Right forelimb (tissue), 1 donor: ENCODE measurements around the gene SNAI3.

Experiments
- DNase-seq: peaks from one replicate; pipeline ENCODE4 v3.0.0-alpha.2; 2018

The SNAI3 gene

GRCh38 chr16:88631920-88632586 lies 54.3 kb downstream of the SNAI3 start:
- no peak for DNase-seq

GRCh38 chr16:88631384-88631783 lies 54.9 kb downstream of the SNAI3 start:
- no peak for DNase-seq

GRCh38 chr16:88630941-88631340 lies 55.4 kb downstream of the SNAI3 start:
- DNase-seq, result no peak

- no peak for DNase-seq
These were observed 55.9 kb downstream of the SNAI3 start for GRCh38 chr16:88630433-88630832.

- DNase-seq, result no peak
These were observed 56.5 kb downstream of the SNAI3 start for GRCh38 chr16:88629835-88630234.

- DNase-seq, result no peak
These were observed 57.8 kb downstream of the SNAI3 start for GRCh38 chr16:88628512-88628974.
